Retinal pigment epithelial cell (primary cell): ENCODE data around the gene DENND6B.

Experiments used
- DNase-seq: peaks from one replicate; pipeline ENCODE4 v3.0.0-alpha.2; 2010; ENCODE audit warnings: low read depth
- H3K4me3 ChIP-seq: 2 replicates; pipeline ENCODE4 v1.5.1; 2011; ENCODE audit warnings: mild to moderate bottlenecking, low read length, control low read depth, moderate library complexity
- TF ChIP-seq, protein P1 (sequence below): conservative IDR thresholded peaks from 2 replicates; pipeline ENCODE4 v1.5.1; 2011; ENCODE audit warnings: low read depth, low read length, control low read depth, inconsistent platforms

DENND6B gene

DNA sequence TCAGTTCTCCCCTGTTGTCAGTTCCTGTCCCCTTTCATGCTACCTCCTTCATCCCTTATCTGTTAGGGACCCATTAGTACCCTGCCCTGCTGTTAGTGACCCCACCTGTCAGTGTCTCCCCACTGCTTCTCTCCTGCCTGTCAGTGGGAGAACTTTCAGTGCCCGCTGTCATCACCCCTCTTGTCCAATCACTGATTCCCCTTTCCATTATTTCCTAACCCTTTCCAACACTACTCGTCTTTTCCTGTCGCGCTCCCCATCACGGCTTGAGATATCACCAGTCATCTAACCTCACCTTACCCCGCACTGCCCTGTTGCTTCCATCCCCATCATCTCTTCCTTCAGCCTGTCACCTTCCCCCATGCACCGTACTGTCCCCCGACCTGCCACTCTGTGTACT, 20.3 kb upstream of the DENND6B start:
- TF ChIP-seq, protein P1, sequence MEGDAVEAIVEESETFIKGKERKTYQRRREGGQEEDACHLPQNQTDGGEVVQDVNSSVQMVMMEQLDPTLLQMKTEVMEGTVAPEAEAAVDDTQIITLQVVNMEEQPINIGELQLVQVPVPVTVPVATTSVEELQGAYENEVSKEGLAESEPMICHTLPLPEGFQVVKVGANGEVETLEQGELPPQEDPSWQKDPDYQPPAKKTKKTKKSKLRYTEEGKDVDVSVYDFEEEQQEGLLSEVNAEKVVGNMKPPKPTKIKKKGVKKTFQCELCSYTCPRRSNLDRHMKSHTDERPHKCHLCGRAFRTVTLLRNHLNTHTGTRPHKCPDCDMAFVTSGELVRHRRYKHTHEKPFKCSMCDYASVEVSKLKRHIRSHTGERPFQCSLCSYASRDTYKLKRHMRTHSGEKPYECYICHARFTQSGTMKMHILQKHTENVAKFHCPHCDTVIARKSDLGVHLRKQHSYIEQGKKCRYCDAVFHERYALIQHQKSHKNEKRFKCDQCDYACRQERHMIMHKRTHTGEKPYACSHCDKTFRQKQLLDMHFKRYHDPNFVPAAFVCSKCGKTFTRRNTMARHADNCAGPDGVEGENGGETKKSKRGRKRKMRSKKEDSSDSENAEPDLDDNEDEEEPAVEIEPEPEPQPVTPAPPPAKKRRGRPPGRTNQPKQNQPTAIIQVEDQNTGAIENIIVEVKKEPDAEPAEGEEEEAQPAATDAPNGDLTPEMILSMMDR, result no peak
- DNase-seq, result no peak
- H3K4me3 ChIP-seq, result no peak overlapping the region

DNA sequence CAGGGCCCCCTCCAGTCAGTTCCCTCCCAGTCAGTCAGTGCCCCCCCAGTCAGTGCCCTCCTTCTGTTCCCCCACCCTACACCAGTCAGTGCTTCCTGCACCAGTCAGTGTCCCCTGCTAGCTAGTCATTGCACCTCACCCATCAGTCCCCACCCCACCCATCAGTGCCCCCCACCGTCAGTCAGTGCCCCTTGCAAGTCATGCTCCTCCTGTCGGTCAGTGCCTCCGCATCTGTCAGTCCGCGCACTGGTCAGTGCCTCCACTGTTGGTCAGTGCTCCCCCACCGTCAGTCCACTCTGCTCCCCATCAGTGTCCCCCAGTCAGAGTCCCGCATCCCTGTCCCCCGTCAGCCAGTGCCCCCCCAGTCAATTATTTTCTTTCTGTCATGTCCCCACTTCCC, 19.7 kb upstream of the DENND6B start:
- no peak overlapping the region for H3K4me3 ChIP-seq
- TF ChIP-seq, protein P1, result no peak
- DNase-seq, result no peak

DNA sequence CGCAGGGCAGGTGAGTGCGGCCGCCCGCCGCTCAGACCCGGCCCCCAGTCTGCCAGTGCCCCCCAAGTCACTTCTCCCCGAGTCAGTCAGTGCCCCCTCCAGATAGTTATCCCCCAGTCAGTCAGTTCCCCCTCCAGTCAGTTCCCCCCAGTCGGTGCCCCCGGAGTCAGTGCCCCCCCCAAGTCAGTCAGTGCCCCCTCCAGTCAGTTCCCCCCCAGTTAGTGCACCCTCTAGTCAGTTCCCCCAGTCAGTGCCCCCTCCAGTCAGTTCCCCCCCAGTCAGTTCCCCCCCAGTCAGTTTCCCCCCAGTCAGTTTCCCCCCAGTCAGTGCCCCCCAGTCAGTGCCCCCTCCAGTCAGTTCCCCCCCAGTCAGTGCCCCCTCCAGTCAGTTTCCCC, 16.7 kb upstream of the DENND6B start:
- no peak for DNase-seq
- TF ChIP-seq, protein P1, result no peak
- H3K4me3 ChIP-seq, result peak overlapping the region; percentile 59

DNA sequence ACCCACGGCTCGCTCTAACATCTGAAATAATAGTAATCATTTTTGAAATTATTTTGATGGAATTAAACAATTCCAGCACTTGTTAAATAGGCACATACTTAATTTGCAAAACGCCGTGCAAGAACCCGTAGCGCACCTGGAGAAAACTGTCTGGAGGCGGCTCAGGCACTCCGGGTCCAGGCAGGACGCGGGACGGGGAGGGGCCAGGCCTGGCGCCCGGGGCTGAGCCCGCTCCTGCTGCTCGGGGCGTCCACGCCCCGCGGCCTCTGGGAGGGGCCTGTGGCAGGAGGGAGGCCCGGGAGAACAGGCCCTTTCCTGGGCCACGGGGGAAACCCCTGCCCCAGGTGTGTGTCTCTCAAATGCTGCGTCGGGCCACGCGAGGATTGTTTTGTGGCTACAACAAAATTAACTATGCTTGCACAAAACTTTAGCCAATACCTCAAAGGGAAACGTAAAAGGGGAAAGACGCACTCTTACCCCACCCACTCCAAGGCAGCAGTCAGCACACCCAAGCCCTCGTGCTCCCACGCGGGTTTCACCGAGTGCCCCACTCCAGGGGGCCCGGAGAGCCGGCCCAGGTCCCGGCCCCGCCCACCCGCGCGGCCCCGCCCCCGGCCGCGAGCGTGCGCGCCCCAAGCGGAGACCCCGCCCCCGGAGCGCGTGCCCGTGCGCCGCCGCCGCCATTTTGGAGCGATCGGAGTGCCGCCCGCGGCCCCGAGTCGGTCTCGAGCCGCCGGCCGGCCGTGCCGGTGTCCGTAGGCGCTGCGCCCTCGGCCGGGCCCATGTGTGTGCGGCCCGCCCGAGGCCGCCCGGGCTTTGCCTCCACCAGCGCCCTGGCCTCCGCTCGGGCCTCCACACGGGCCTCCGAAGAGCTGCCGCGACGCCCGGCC, 16.1 kb upstream of the DENND6B start, which contains the start of gene PPP6R2:
Gene PPP6R2, plus strand, starts transcription at position 677 of the 890 bp plus-strand sequence. CDS start 50,582 bp downstream, outside the sequence.
- TF ChIP-seq, protein P1, result no peak
- H3K4me3 ChIP-seq, result peak within 1 kb of the TSS; percentile 69
- DNase-seq, result no peak

DNA sequence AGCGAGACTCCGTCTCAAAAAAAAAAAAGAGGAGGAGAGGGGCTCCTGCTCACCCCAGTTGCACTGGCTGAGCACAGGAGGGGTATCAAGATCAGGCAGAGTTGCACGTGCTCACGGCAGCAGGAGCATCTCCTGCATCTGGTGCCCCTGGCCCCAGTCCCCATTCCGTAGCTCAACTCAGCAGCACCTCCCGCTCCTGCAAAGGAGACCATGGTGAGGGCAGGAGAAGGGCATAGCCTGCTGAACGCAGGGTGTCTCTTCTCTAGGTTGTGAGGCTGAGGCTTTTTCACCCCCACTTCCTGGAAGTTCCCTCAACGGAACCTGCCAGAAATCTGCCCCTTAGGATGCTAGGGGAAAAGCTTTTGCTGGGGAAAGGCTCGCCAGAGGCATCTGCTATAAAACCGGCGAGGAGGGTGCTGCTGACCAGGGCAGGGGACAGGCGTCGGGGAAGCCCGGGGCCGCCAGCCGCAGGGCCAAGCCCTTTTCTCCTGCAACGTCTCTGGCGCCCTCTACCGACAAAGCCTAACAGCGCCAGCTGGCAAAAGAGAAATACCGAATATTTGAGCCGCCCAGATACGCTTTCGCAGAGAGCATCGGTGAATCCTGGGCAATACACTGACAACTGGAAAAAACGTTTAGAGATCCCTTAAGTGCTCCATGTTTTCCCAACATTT, 15.3 kb upstream of the DENND6B start:
- DNase-seq, result no peak
- peak overlapping the region; percentile 69 for H3K4me3 ChIP-seq
- TF ChIP-seq, protein P1, result peak; percentile 97

DNA sequence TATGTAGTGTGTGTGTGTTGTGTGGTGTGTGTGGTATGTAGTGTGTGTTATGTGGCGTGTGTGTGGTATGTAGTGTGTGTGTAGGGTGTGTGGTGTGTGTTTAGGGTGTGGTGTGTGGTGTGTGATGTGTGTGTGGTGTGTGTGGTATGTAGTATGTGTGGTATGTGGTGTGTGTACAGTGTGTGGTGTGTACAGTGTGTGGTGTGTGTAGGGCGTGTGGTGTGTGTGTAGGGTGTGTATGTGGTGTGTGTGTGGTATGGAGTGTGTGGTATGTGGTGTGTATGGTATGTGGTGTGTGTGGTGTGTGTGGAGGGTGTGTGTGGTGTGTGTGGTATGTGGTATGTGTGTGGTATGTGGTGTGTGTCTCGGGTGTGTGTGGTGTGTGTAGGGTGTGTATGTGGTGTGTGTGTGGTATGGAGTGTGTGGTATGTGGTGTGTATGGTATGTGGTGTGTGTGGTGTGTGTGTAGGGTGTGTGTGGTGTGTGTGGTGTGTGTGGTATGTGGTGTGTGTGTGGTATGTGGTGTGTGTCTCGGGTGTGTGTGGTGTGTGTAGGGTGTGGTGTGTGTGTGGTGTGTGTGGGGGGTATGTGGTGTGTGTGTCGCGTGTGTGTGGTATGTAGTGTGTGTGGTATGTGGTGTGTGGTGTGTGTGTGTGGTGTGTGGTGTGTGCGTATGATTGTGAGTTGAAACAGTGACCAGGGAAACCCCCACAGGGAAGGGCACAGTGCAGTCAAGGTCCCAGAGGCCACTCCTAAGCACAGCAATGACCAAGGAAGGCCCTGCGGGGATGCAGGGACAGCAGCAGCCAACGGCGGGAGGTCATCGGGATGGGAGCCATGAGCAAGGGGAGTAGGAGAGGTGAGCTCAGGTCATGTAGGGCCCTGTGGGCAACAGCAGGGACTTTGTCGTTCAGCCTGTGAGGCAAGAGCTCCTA, 13.4 kb upstream of the DENND6B start:
- TF ChIP-seq, protein P1, result no peak
- H3K4me3 ChIP-seq, result no peak overlapping the region
- DNase-seq, result no peak
